Measurements from ENCODE around the gene TKT.

DNA sequence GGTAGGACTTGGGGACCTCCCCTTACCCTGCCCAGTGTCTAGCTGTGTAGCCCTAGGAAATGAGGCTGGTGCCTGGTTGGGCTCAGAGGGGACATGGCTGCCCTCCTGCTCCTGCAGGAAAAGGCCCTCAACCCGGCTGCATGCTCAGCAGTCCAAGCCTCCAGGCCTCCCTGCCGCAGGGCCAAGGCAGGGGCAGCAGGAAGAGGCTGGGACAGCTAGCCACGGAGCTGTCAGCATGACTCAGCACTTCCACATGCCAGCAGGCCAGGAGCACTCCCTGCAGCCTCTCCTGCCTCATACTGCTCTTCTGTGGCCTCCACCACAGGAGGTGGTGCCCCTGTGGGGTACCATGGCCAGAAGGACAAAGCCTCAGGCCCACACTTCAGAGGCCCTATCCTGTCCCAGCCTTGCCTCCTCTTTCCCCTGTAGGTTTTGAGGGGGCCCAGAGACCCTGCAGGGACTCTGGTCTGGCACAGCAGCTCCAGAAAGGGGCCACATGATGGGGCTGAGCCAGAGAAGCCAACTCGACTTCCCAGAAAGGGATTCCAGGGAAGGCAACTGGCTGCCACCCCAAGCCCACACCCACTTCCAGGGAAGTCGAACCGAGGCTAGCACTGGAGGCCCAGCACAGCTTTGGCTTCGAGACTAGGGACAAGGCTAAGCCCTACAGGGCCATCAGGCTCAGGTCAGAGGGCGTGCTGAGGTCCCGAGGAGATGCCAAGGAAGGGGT, 19.5 kb downstream of the TKT start:
- no peak for TF ChIP-seq CBFB (CRISPR knock-in tag; IDR thresholded peaks at IDR 0.05)
- TF ChIP-seq, protein P1, sequence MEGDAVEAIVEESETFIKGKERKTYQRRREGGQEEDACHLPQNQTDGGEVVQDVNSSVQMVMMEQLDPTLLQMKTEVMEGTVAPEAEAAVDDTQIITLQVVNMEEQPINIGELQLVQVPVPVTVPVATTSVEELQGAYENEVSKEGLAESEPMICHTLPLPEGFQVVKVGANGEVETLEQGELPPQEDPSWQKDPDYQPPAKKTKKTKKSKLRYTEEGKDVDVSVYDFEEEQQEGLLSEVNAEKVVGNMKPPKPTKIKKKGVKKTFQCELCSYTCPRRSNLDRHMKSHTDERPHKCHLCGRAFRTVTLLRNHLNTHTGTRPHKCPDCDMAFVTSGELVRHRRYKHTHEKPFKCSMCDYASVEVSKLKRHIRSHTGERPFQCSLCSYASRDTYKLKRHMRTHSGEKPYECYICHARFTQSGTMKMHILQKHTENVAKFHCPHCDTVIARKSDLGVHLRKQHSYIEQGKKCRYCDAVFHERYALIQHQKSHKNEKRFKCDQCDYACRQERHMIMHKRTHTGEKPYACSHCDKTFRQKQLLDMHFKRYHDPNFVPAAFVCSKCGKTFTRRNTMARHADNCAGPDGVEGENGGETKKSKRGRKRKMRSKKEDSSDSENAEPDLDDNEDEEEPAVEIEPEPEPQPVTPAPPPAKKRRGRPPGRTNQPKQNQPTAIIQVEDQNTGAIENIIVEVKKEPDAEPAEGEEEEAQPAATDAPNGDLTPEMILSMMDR (CRISPR knock-in tag; IDR thresholded peaks at IDR 0.05), result no peak
